ENCODE data around the gene DYNC1I1. TPM values are rescaled to one million over a fixed set of nuclear protein-coding genes. Genes with fewer than 3 reads are reported as not detected.

DYNC1I1 gene
- total RNA-seq, 4 donors from 2014 or later: 1.4 to 10.7 (median 3.4) TPM

GRCh38 chr7:95861041-95861440 is 88.7 kb downstream of the DYNC1I1 start:
- TF ChIP-seq CTCF (IDR thresholded peaks at IDR 0.05) (no peak), POLR2A (IDR thresholded peaks at IDR 0.05) (no peak)
- Histone ChIP-seq H3K36me3 (no peaks in the 10 kb centered on the region), H3K4me3 (no peak overlapping the region), H3K9me3 (no peaks in the 10 kb centered on the region), H3K27me3 (no peaks in the 10 kb centered on the region), H3K4me1 (no peaks in the 10 kb centered on the region), H3K27ac (no peak overlapping the region)
- no peak for DNase-seq

- Histone ChIP-seq H3K4me3 (no peak overlapping the region), H3K4me1 (no peaks in the 10 kb centered on the region), H3K27me3 (no peaks in the 10 kb centered on the region), H3K27ac (no peak overlapping the region), H3K9me3 (no peaks in the 10 kb centered on the region), H3K36me3 (no peaks in the 10 kb centered on the region)
- no peak for DNase-seq
- TF ChIP-seq CTCF (IDR thresholded peaks at IDR 0.05) (no peak), POLR2A (IDR thresholded peaks at IDR 0.05) (no peak)
These were observed 91.3 kb downstream of the DYNC1I1 start for GRCh38 chr7:95863623-95864022.

GRCh38 chr7:95865716-95866371 is 93.5 kb downstream of the DYNC1I1 start:
- no peaks in the 10 kb centered on the region for H3K27me3 ChIP-seq
- no peak for DNase-seq
- no peaks in the 10 kb centered on the region for H3K36me3 ChIP-seq
- no peaks in the 10 kb centered on the region for H3K9me3 ChIP-seq
- H3K4me1 ChIP-seq: no peaks in the 10 kb centered on the region
- H3K27ac ChIP-seq: no peak overlapping the region
- no peak overlapping the region for H3K4me3 ChIP-seq
- TF ChIP-seq POLR2A (IDR thresholded peaks at IDR 0.05) (no peak), CTCF (IDR thresholded peaks at IDR 0.05) (no peak)

- Histone ChIP-seq H3K9me3 (no peaks in the 10 kb centered on the region), H3K27me3 (no peaks in the 10 kb centered on the region), H3K4me1 (no peaks in the 10 kb centered on the region), H3K36me3 (no peaks in the 10 kb centered on the region), H3K4me3 (no peak overlapping the region), H3K27ac (no peak overlapping the region)
- no peak for DNase-seq
- no peak for TF ChIP-seq POLR2A (IDR thresholded peaks at IDR 0.05)
- TF ChIP-seq CTCF (IDR thresholded peaks at IDR 0.05): no peak
These were observed 95.0 kb downstream of the DYNC1I1 start for GRCh38 chr7:95867309-95867708.

- Histone ChIP-seq H3K4me3 (no peak overlapping the region), H3K4me1 (no peaks in the 10 kb centered on the region), H3K27ac (no peak overlapping the region), H3K27me3 (no peaks in the 10 kb centered on the region), H3K36me3 (no peaks in the 10 kb centered on the region), H3K9me3 (no peaks in the 10 kb centered on the region)
- DNase-seq: no peak
- TF ChIP-seq CTCF (IDR thresholded peaks at IDR 0.05) (peak in 5 of 6 experiments; percentile 9 to 44 (median 37)), POLR2A (IDR thresholded peaks at IDR 0.05) (no peak)
These were observed 98.9 kb downstream of the DYNC1I1 start for GRCh38 chr7:95871075-95871848.
